Measurements from ENCODE around the gene MBD6. TPM values are rescaled to one million over a fixed set of nuclear protein-coding genes. Genes with fewer than 3 reads are reported as not detected.
"Not testable (repeated sequence)": the region's sequence is repeated elsewhere in the genome, so short reads cannot be mapped to it uniquely, and the experiment has no call there.

MBD6 gene
- total RNA-seq, 1 experiment from 2014 or later, result 1.4 TPM

GRCh38 chr12:57488402-57489156 is 34.0 kb upstream of the MBD6 start:
- DNase-seq (ENCODE audit: low spot score), result no peak
- in situ Hi-C loops (cut with HindIII; ENCODE audit: low sequenced_read_pairs), result no loop called here

DNA sequence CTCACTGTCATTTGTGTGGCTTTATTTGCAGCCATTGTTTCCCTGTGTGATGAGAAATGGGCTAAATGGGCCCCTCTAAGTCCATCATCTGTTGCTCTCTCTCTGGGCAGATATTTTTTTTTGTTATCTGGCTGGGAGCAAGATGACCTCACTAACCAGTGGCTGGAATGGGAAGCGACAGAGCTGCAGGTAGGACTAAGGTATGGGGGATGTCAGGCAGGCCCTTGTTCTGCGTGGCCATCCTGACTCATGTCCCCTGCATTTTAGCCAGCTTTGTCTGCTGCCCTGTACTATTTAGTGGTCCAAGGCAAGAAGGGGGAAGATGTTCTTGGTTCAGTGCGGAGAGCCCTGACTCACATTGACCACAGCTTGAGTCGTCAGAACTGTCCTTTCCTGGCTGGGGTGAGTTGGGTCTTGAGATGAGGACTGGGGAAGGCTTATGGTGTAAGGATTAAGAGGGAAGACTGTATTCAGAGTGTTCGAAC is 33.4 kb upstream of the MBD6 start:
- in situ Hi-C loops (cut with HindIII; ENCODE audit: low sequenced_read_pairs), result no loop called here
- no peak for DNase-seq (ENCODE audit: low spot score)

- in situ Hi-C loops (cut with HindIII; ENCODE audit: low sequenced_read_pairs), result no loop called here
- DNase-seq (ENCODE audit: low spot score), result no peak
These were observed 32.5 kb upstream of the MBD6 start for GRCh38 chr12:57490126-57490525.

DNA sequence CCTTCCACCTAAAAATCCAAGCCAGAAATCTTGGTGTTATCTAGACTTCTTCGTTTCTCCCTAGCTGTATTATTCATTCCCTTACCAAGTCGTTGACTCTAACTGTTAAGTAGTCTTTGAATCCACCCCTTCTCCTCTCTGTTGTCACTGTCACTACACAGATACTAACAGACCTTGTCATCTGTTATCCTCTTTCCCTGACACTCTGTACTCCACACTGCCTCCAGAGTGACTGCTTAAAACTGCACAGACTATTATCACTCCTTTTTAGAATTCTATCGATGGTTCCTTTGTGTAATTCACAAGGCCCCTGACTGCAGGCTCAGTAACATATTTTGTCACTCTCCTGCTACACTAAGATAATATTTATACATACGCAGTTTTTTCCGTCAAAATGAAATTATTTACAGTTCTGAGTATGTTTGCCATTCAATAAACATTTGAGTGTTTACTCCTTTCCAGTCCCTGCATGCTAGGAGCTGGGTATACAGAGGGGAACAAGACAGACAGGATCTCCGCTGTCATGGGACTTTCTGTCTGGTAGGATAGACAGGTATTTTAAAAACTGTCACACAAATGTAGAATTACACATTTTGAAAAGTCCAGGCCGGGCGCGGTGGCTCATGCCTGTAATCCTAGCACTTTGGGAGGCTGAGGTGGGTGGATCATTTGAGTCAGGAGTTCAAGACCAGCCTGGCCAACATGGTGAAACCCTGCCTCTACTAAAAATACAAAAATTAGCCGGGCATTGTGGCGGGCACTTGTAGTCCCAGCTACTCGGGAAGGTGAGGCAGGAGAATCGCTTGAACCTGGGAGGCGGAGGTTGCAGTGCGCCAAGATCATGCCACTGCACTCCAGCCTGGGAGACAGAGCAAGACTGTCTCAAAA is 31.0 kb upstream of the MBD6 start:
- DNase-seq (ENCODE audit: low spot score), result no peak
- in situ Hi-C loops (cut with HindIII; ENCODE audit: low sequenced_read_pairs), result no loop called here

- in situ Hi-C loops (cut with HindIII; ENCODE audit: low sequenced_read_pairs); DNase-seq (ENCODE audit: low spot score): not testable (repeated sequence)
These were observed 27.4 kb upstream of the MBD6 start for GRCh38 chr12:57495051-57495701.

DNA sequence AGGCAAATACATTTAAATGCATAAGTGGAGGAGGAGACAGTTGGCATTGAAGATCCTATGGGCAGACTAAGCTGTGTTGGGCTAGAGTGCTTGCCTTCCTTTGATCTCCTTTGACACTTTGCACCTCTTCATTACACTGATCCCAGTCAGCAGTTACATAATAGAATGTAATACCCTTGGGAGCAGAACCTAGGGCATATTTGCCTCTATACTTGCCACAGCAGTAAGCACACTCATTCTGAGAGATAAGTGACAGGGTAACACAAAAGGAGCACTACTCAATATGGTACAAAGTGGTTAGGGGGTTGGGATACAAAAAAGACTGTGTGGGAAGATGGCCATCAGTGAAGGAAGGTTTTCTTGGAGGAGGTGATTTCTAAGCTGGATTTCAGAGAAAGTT is 25.8 kb upstream of the MBD6 start:
- DNase-seq (ENCODE audit: low spot score), result no peak
- in situ Hi-C loops (cut with HindIII; ENCODE audit: low sequenced_read_pairs), result no loop called here

DNA sequence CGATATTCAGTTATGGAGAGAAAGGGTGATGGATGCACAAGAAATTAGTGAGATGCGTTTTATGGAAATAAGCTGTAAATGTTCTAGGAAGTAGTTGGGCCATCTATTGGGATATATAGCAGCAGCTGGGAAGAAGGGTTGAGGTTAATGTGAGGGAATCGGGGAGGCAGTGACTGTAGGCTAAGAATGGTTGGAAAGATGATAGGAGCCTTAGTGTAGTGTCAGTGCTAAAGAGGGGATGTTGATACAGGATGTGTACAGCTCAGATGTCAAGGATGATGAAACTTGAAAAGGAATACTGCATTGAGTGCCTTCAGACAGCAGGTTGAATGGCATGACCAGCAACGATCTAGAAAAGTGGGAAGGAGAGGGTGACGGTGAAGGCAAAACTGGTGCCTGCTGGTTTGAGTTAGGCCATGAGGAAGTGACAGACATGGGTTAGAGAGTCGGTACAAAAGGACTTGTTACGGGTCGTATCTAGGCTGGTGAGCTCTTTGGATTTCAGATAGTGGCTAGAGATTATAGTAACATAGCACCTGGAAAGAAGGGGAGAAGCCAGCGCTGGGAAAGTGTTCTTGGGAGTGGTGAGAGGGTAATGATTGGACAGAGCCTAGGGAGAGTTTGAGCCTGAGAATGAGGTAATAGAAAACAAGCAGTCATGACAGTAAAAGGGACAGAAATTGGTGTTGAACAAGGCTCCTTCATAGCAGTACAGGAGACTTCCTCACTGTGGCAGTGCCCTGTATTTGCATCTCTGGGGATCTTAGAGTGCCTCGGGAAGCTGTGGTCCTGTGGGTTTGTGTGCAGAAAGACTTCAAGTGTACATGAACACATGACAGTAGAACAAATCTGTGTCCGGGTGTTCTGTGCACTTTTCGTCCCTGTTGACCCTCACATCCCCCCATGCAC is 25.1 kb upstream of the MBD6 start:
- DNase-seq (ENCODE audit: low spot score), result no peak
- in situ Hi-C loops (cut with HindIII; ENCODE audit: low sequenced_read_pairs), result no loop called here

DNA sequence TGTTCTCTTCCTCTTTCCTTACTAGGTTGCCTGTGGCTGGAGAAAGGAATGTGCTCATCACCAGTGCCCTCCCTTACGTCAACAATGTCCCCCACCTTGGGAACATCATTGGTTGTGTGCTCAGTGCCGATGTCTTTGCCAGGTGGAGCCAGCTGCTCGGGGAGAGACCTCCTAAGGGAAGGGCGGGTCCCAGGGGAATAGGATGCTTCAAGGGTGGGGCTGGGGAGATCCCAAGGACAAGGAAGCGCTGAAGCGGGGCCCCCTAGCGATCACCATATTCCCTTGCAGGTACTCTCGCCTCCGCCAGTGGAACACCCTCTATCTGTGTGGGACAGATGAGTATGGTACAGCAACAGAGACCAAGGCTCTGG is 24.5 kb upstream of the MBD6 start:
- in situ Hi-C loops (cut with HindIII; ENCODE audit: low sequenced_read_pairs), result no loop called here

DNA sequence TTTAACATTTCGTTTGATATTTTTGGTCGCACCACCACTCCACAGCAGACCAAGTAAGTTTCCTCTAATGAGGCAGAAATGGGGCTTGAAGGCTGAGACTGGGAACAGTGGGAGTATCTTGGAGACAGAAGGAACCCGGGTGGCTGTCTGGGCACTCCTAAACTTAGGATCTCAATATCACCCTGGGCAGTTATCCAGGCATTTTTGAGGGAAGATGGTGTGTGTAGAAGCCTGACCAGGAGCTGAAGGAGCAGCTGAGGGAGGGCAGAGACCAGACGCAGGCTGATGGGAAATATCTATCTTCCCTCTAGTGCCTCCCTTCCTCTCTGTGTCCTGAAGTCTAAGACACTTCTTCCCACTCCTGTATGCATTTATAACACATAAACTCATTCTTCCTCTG is 24.1 kb upstream of the MBD6 start:
- in situ Hi-C loops (cut with HindIII; ENCODE audit: low sequenced_read_pairs), result no loop called here
- DNase-seq (ENCODE audit: low spot score), result no peak

More for the DNA sequence above, 24.5 kb upstream of the MBD6 start:
- no peak for DNase-seq (ENCODE audit: low spot score)

DNA sequence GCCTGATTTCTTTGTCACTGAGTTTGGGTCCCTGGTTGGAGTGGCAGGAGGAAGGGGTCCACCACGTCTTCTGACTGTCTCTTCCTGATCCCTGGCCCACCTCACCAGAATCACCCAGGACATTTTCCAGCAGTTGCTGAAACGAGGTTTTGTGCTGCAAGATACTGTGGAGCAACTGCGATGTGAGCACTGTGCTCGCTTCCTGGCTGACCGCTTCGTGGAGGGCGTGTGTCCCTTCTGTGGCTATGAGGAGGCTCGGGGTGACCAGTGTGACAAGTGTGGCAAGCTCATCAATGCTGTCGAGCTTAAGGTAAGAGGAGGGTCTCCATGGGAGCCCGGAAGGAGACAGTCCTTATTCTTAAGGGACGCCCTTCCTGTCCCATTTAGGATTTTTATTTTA is 22.4 kb upstream of the MBD6 start:
- no peak for DNase-seq (ENCODE audit: low spot score)

DNA sequence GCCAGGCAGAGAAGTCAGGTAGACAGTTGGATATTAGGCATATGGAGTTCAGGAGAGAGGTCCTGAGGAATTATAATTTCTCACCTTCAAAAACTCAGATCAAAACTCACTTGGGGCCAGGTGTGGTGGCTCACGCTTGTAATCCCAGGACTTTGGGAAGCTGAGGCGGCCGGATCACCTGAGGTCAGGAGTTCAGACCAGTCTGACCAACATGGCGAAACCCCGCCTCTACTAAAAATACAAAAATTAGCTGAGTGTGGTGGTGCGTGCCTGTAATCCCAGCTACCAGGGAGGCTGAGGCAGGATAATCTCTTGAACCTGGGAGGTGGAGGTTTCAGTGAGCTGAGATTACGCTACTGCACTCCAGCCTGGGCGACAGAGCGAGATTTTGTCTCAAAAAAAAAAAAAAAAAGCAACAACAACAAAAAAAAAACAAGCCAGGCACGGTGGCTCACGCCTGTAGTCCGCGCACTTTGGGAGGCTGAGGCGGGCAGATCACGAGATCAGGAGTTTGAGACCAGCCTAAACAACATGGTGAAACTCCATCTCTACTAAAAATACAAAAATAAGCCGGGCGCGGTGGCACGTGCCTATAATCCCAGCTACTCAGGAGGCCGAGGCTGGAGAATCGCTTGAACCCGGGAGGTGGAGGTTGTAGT is 20.2 kb upstream of the MBD6 start:
- in situ Hi-C loops (cut with HindIII; ENCODE audit: low sequenced_read_pairs); DNase-seq (ENCODE audit: low spot score): not testable (repeated sequence)

More for the DNA sequence above, 22.4 kb upstream of the MBD6 start:
- in situ Hi-C loops (cut with HindIII; ENCODE audit: low sequenced_read_pairs), result no loop called here

DNA sequence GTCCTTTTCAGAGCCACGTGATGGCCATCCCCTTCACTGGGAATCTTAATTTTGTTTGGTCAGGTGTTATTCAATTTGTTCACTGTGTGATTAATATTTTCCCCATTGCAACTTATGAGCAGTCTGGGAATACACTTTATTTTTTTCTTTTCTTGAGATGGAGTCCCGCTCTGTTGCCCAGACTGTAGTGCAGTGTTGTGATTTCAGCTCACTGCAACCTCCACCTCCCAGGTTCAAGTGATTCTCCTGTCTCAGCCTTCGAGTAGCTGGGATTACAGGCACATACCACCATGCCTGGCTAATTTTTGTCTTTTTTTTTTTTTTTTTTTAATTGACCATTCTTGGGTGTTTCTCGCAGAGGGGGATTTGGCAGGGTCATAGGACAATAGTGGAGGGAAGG is 16.1 kb upstream of the MBD6 start:
- in situ Hi-C loops (cut with HindIII; ENCODE audit: low sequenced_read_pairs); DNase-seq (ENCODE audit: low spot score): not testable (repeated sequence)

GRCh38 chr12:57507796-57508195 is 14.8 kb upstream of the MBD6 start:
- in situ Hi-C loops (cut with HindIII; ENCODE audit: low sequenced_read_pairs); DNase-seq (ENCODE audit: low spot score): not testable (repeated sequence)

GRCh38 chr12:57511161-57511560 is 11.5 kb upstream of the MBD6 start:
- in situ Hi-C loops (cut with HindIII; ENCODE audit: low sequenced_read_pairs), result no loop called here
- no peak for DNase-seq (ENCODE audit: low spot score)

DNA sequence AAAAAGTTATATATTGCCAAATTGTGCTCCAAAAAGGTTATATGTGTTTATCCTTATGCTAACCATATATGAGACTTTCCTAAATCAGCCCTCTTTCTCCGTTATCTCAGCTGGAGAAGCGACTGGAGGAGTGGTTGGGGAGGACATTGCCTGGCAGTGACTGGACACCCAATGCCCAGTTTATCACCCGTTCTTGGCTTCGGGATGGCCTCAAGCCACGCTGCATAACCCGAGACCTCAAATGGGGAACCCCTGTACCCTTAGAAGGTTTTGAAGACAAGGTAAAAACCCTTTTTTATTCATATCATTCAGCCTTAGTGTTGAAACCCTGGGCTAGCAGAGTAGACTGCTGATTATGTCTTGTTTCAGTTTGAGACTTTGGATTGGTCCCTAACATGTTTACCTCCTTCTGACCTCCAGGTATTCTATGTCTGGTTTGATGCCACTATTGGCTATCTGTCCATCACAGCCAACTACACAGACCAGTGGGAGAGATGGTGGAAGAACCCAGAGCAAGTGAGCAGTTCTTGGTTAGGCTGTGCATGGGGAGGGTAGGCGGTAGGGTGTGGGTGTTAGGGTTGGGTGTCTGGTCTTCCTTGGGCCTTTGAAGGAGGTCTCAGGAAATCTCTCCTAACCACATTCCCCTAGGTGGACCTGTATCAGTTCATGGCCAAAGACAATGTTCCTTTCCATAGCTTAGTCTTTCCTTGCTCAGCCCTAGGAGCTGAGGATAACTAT is 10.9 kb upstream of the MBD6 start:
- DNase-seq (ENCODE audit: low spot score), result no peak
- in situ Hi-C loops (cut with HindIII; ENCODE audit: low sequenced_read_pairs), result no loop called here

- DNase-seq (ENCODE audit: low spot score), result no peak
- in situ Hi-C loops (cut with HindIII; ENCODE audit: low sequenced_read_pairs), result no loop called here
These were observed 10.0 kb upstream of the MBD6 start for GRCh38 chr12:57512665-57513064.

GRCh38 chr12:57513266-57513665 is 9.4 kb upstream of the MBD6 start:
- in situ Hi-C loops (cut with HindIII; ENCODE audit: low sequenced_read_pairs), result no loop called here
- no peak for DNase-seq (ENCODE audit: low spot score)

GRCh38 chr12:57513677-57514076 is 8.9 kb upstream of the MBD6 start:
- DNase-seq (ENCODE audit: low spot score); in situ Hi-C loops (cut with HindIII; ENCODE audit: low sequenced_read_pairs): not testable (repeated sequence)

Data from G401 (cell line).